ENCODE measurements around the gene ETS2.
A peak's percentile ranks its signal among the peaks of the same experiment; 100 is the strongest.

ETS2 gene

GRCh38 chr21:38806153-38806941 lies 618 bp downstream of the ETS2 start:
- 0 out of 2 replicates have a peak, but pooled peaks have one; percentile 14 for TF ChIP-seq CTCF (IDR thresholded peaks at IDR 0.05; ENCODE audit: borderline replicate concordance, insufficient read depth, low read depth, low read length)
- H3K4me3 ChIP-seq (ENCODE audit: low read depth, low read length), result peak overlapping the region; percentile 74

GRCh38 chr21:38806942-38807284 lies 1.2 kb downstream of the ETS2 start:
- TF ChIP-seq CTCF (IDR thresholded peaks at IDR 0.05; ENCODE audit: borderline replicate concordance, insufficient read depth, low read depth, low read length), result no peak
- H3K4me3 ChIP-seq (ENCODE audit: low read depth, low read length), result peak overlapping the region; percentile 74

- no peak for TF ChIP-seq CTCF (IDR thresholded peaks at IDR 0.05; ENCODE audit: borderline replicate concordance, insufficient read depth, low read depth, low read length)
- H3K4me3 ChIP-seq (ENCODE audit: low read depth, low read length), result no peak overlapping the region
Measured at GRCh38 chr21:38807441-38807871, 1.7 kb downstream of the ETS2 start.

- no peak for TF ChIP-seq CTCF (IDR thresholded peaks at IDR 0.05; ENCODE audit: borderline replicate concordance, insufficient read depth, low read depth, low read length)
- H3K4me3 ChIP-seq (ENCODE audit: low read depth, low read length), result no peak overlapping the region
Measured at GRCh38 chr21:38807986-38808385, 2.3 kb downstream of the ETS2 start.

GRCh38 chr21:38809198-38809878 lies 3.6 kb downstream of the ETS2 start:
- TF ChIP-seq CTCF (IDR thresholded peaks at IDR 0.05; ENCODE audit: borderline replicate concordance, insufficient read depth, low read depth, low read length), result no peak
- H3K4me3 ChIP-seq (ENCODE audit: low read depth, low read length), result no peak overlapping the region

- H3K4me3 ChIP-seq (ENCODE audit: low read depth, low read length), result no peak overlapping the region
- TF ChIP-seq CTCF (IDR thresholded peaks at IDR 0.05; ENCODE audit: borderline replicate concordance, insufficient read depth, low read depth, low read length), result no peak
Measured at GRCh38 chr21:38810034-38810825, 4.5 kb downstream of the ETS2 start.

Measured in GM12875 (cell line).